HepG2 (cell line): ENCODE results near the gene ACAN. TPM values are rescaled to one million over a fixed set of nuclear protein-coding genes. Genes with fewer than 3 reads are reported as not detected.

Experiments
- ATAC-seq: fragments of 200-7000 bp; cut with Tn5 transposase; 3 replicates; pipeline ENCODE4 v1.9.1; 2020; ENCODE audit warnings: mild to moderate bottlenecking, moderate library complexity
- BruUV-seq: library from RNA; stranded (reverse); fragments of 400-500 nt; replicated peaks from 2 replicates; lab custom pipeline; 2021; lab: Mats Ljungman, UMichigan
- CTCF ChIA-PET: fragments of 300-600 bp; formaldehyde crosslinking; extraction: SDS; loops from one replicate; lab custom pipeline; 2021; ENCODE audit warnings: low total read pairs, inconsistent platforms, low intra/inter-chr PET ratio; lab: Yijun Ruan, JAX
- POLR2A ChIA-PET: fragments of 350-600 bp; sonication (Branson Sonifier 250); formaldehyde crosslinking; loops from one replicate; lab custom pipeline; 2020; ENCODE audit warnings: antibody characterized with exemption, inconsistent platforms; lab: Yijun Ruan, JAX
- DNase-seq: peaks from one replicate; pipeline ENCODE4 v3.0.0-alpha.2; 2015; ENCODE audit warnings: low spot score
- FAIRE-seq: peaks from 3 replicates; lab custom pipeline; 2011; peaks lifted over from hg19 to GRCh38; lab: Jason Lieb, UNC
- H2AFZ ChIP-seq: one replicate; pipeline ENCODE4 v1.6.1; 2011; ENCODE audit warnings: low read length, inconsistent platforms
- H3K27ac ChIP-seq: fragments of 300-600 bp; 3 replicates; pipeline ENCODE4 v1.8.0; 2011; ENCODE audit warnings: mixed run types, mild to moderate bottlenecking, mixed read lengths, low read length, inconsistent platforms; ENCODE audit not compliant: insufficient read depth; ENCODE audit errors: extremely low read length
- H3K27me3 ChIP-seq, 2 experiments: fragments of 200-600 bp in 1 of 2; 2 replicates in 1 of 2; 3 replicates in 1 of 2; pipeline versions ENCODE4 v1.6.0 to v1.8.0; 2011; ENCODE audit warnings: low read length in 2 of 2, mild to moderate bottlenecking in 2 of 2, moderate library complexity in 2 of 2, inconsistent platforms in 1 of 2; ENCODE audit not compliant: insufficient read depth in 2 of 2, control insufficient read depth in 1 of 2
- H3K36me3 ChIP-seq, 2 experiments: fragments of 200-600 bp in 1 of 2; replicated peaks in 1 of 2; 2 replicates in 1 of 2; 3 replicates in 1 of 2; pipeline versions ENCODE4 v1.5.1 to v1.8.0; 2011; ENCODE audit warnings: low read length in 2 of 2, inconsistent platforms in 1 of 2; ENCODE audit not compliant: insufficient read depth in 2 of 2, control insufficient read depth in 1 of 2
- H3K4me1 ChIP-seq: 2 replicates; pipeline ENCODE4 v1.5.1; 2012; ENCODE audit warnings: low read length, inconsistent platforms; ENCODE audit not compliant: insufficient read depth
- H3K4me2 ChIP-seq: 2 replicates; pipeline ENCODE4 v1.6.0; 2011; ENCODE audit warnings: low read depth, low read length, inconsistent platforms
- H3K4me3 ChIP-seq, 3 experiments: fragments of 200-600 bp in 1 of 3; sonication (generic), shearing (Covaris generic) in 1 of 3; replicated peaks in 1 of 3; 2 replicates each; pipeline ENCODE4 v1.5.1; 2011 to 2016; ENCODE audit warnings: low read length in 3 of 3, inconsistent platforms in 2 of 3, low read depth in 2 of 3, mild to moderate bottlenecking in 2 of 3, control low read depth in 1 of 3, mixed read lengths in 1 of 3; ENCODE audit not compliant: insufficient read depth in 1 of 3
- H3K79me2 ChIP-seq: one replicate; pipeline ENCODE4 v1.6.1; 2011; ENCODE audit warnings: low read length, inconsistent platforms; ENCODE audit not compliant: insufficient read depth
- H3K9ac ChIP-seq: 2 replicates; pipeline ENCODE4 v1.6.0; 2011; ENCODE audit warnings: mild to moderate bottlenecking, low read depth, low read length, inconsistent platforms; ENCODE audit not compliant: insufficient read depth
- H3K9me3 ChIP-seq: 2 replicates; pipeline ENCODE4 v1.5.1; 2012; ENCODE audit warnings: mild to moderate bottlenecking, low read length
- H4K20me1 ChIP-seq: 2 replicates; pipeline ENCODE4 v1.6.0; 2011; ENCODE audit warnings: inconsistent platforms, mild to moderate bottlenecking, low read length, moderate library complexity; ENCODE audit not compliant: insufficient read depth
- BRD4 ChIP-seq: sonication (generic); formaldehyde crosslinking; IDR thresholded peaks from 2 replicates; pipeline ENCODE4 v1.4.0; 2020; ENCODE audit warnings: missing genetic modification reagents
- CCDC6 ChIP-seq: sonication (generic); formaldehyde crosslinking; IDR thresholded peaks from 2 replicates; pipeline ENCODE4 v1.8.1; 2022; ENCODE audit warnings: mild to moderate bottlenecking, missing genetic modification reagents, moderate library complexity
- DR1 ChIP-seq: sonication (generic); formaldehyde crosslinking; IDR thresholded peaks from 2 replicates; pipeline ENCODE4 v1.8.0; 2021; ENCODE audit warnings: mild to moderate bottlenecking, missing genetic modification reagents, inconsistent platforms
- GPBP1L1 ChIP-seq: sonication (generic); formaldehyde crosslinking; IDR thresholded peaks from 2 replicates; pipeline ENCODE4 v1.5.0; 2020; ENCODE audit warnings: mild to moderate bottlenecking, missing genetic modification reagents
- HNF4G ChIP-seq, 2 experiments: sonication (generic) in 1 of 2; formaldehyde crosslinking in 1 of 2; IDR thresholded peaks; 2 replicates each; pipeline versions ENCODE4 v1.4.0 to v1.6.1; 2011 to 2020; ENCODE audit warnings: borderline replicate concordance in 2 of 2, low read depth in 2 of 2, mild to moderate bottlenecking in 2 of 2, low read length in 1 of 2, missing genetic modification reagents in 1 of 2, moderate library complexity in 1 of 2
- MBD4 ChIP-seq: IDR thresholded peaks from 2 replicates; pipeline ENCODE4 v1.6.1; 2012; ENCODE audit warnings: low read length, inconsistent platforms, borderline replicate concordance
- NR3C1 ChIP-seq: sonication (generic); formaldehyde crosslinking; IDR thresholded peaks from 2 replicates; pipeline ENCODE4 v1.4.0; 2020; ENCODE audit warnings: missing genetic modification reagents
- PHF20 ChIP-seq: sonication (generic); formaldehyde crosslinking; IDR thresholded peaks from 2 replicates; pipeline ENCODE4 v1.5.0; 2020; ENCODE audit warnings: mild to moderate bottlenecking, missing genetic modification reagents
- POGK ChIP-seq: sonication (generic); formaldehyde crosslinking; conservative IDR thresholded peaks from 2 replicates; pipeline ENCODE4 v1.8.0; 2022; ENCODE audit warnings: mild to moderate bottlenecking, moderate library complexity, missing genetic modification reagents
- PRPF4 ChIP-seq: fragments of 200-400 bp; formaldehyde crosslinking; IDR thresholded peaks from 2 replicates; pipeline ENCODE4 v1.6.1; 2016; ENCODE audit warnings: low read length, low read depth; ENCODE audit not compliant: poor library complexity, severe bottlenecking
- SIX1 ChIP-seq: sonication (generic); formaldehyde crosslinking; IDR thresholded peaks from 2 replicates; pipeline ENCODE4 v1.4.0; 2020; ENCODE audit warnings: missing genetic modification reagents, borderline replicate concordance
- SNAPC2 ChIP-seq: sonication (generic); formaldehyde crosslinking; IDR thresholded peaks from 2 replicates; pipeline ENCODE4 v1.8.1; 2022; ENCODE audit warnings: mild to moderate bottlenecking, missing genetic modification reagents
- SRY ChIP-seq: sonication (generic); formaldehyde crosslinking; IDR thresholded peaks from 2 replicates; pipeline ENCODE4 v1.8.0; 2022; ENCODE audit warnings: mild to moderate bottlenecking, missing genetic modification reagents
- ZFP90 ChIP-seq: sonication (generic); formaldehyde crosslinking; IDR thresholded peaks from 2 replicates; pipeline ENCODE4 v1.8.0; 2022; ENCODE audit warnings: missing genetic modification reagents, mild to moderate bottlenecking, inconsistent platforms, borderline replicate concordance
- ZIK1 ChIP-seq: sonication (generic); formaldehyde crosslinking; IDR thresholded peaks from 2 replicates; pipeline ENCODE4 v1.5.0; 2020; ENCODE audit warnings: mild to moderate bottlenecking, low read depth, missing genetic modification reagents, borderline replicate concordance
- ZMYM3 ChIP-seq: sonication (generic); formaldehyde crosslinking; IDR thresholded peaks from 2 replicates; pipeline ENCODE4 v1.5.1; 2020; ENCODE audit warnings: mild to moderate bottlenecking, missing genetic modification reagents
- ZNF234 ChIP-seq: sonication (generic); formaldehyde crosslinking; conservative IDR thresholded peaks from 2 replicates; pipeline ENCODE4 v1.5.1; 2020; ENCODE audit warnings: mild to moderate bottlenecking, missing genetic modification reagents
- ZNF547 ChIP-seq: sonication (generic); formaldehyde crosslinking; IDR thresholded peaks from 2 replicates; pipeline ENCODE4 v1.5.1; 2020; ENCODE audit warnings: mild to moderate bottlenecking, missing genetic modification reagents
- WGBS: methylation state at CpG from one replicate; pipeline ENCODE4 v1.1.6; 2017; ENCODE audit warnings: low lambda C conversion rate; 5-methylcytosine and 5-hydroxymethylcytosine counted together
- in situ Hi-C: cut with HindIII; loops from 2 replicates; pipeline ENCODE4 v1.10.0; 2017; ENCODE audit warnings: low pct_unique_long_range_greater_than_20kb; ENCODE audit not compliant: extremely low pct_ligation_motif_present
- intact Hi-C: fragments of 100-400 bp; cut with micrococcal nuclease; formaldehyde crosslinking; loops from one replicate; pipeline ENCODE4 v1.10.0; 2022; ENCODE audit not compliant: unreplicated experiment
- polyA plus RNA-seq, 8 experiments: library from polyadenylated mRNA; depleted of rRNA in 3 of 8; stranded (reverse) in 7 of 8; unstranded in 1 of 8; fragments of >200 nt; fragmentation: Illumina TruSeq in 4 of 8; extraction: Trizol in 4 of 8; gene quantifications; 2 replicates each; pipeline versions ENCODE4 v1.2.1 to v1.2.3, GENCODE V29; 2011 to 2016; ENCODE audit warnings: low read depth in 4 of 8, missing spikeins in 1 of 8, mixed read lengths in 1 of 8; ENCODE audit not compliant: insufficient read depth in 1 of 8
- total RNA-seq, 5 experiments: library from RNA; depleted of rRNA; stranded (reverse); fragments of >200 nt; fragmentation: Illumina TruSeq; extraction: Trizol; gene quantifications; 2 replicates each; pipeline ENCODE4 v1.2.3, GENCODE V29; 2016; ENCODE audit warnings: low read depth in 1 of 5

Gene ACAN
- total and polyA plus RNA-seq, 2 of the 13 experiments (the other 11 are each of a cell fraction or from before 2014, with no cell fraction given) = not detected

- no peaks in the 10 kb centered on the region for H3K36me3 ChIP-seq
- H3K79me2 ChIP-seq = no peaks in the 10 kb centered on the region
- BruUV-seq = no TSS peak
- POLR2A ChIA-PET = no interaction called here
- no peaks in the 10 kb centered on the region for H3K4me1 ChIP-seq
- TF ChIP-seq ZIK1 (CRISPR knock-in tag) (no peak), HNF4G (IDR thresholded peaks at IDR 0.05; ENCODE audit: borderline replicate concordance, low read depth, low read length) (no peak), HNF4G (CRISPR knock-in tag; IDR thresholded peaks at IDR 0.05; ENCODE audit: borderline replicate concordance, low read depth) (no peak), SRY (CRISPR knock-in tag) (no peak), ZNF547 (CRISPR knock-in tag) (no peak), ZNF234 (CRISPR knock-in tag) (no peak), MBD4 (no peak), CCDC6 (CRISPR knock-in tag) (no peak), DR1 (CRISPR knock-in tag) (no peak), PRPF4 (no peak), POGK (no peak), BRD4 (CRISPR knock-in tag) (no peak), ZFP90 (CRISPR knock-in tag) (no peak), GPBP1L1 (no peak), SNAPC2 (CRISPR knock-in tag) (no peak), NR3C1 (CRISPR knock-in tag) (no peak), SIX1 (no peak), PHF20 (no peak), ZMYM3 (CRISPR knock-in tag) (no peak)
- no peaks in the 10 kb centered on the region for H4K20me1 ChIP-seq
- no peak overlapping the region for H3K27ac ChIP-seq
- FAIRE-seq (no peak), DNase-seq (no peak), ATAC-seq (no peak)
- in situ Hi-C loops = no loop called here
- 88% methylated on average over 1 of the region's 1 CpG for WGBS
- H3K4me2 ChIP-seq = no peak overlapping the region
- intact Hi-C loops = no loop called here
- H3K27me3 ChIP-seq = no peaks in the 10 kb centered on the region; a peak in 1 of 5 replicates
- H3K9me3 ChIP-seq = peaks cover 9% of the 10 kb centered on the region
- no peak overlapping the region for H3K4me3 ChIP-seq
- H3K9ac ChIP-seq = no peak overlapping the region
- no peak overlapping the region for H2AFZ ChIP-seq
- CTCF ChIA-PET = no interaction called here
Measured at GRCh38 chr15:88779944-88780343, 23.3 kb upstream of the ACAN start.
